OCI-LY7 (cell line): ENCODE measurements around the gene ADAMTS17. TPM values are rescaled to one million over a fixed set of nuclear protein-coding genes. Genes with fewer than 3 reads are reported as not detected.

Source experiments
- BruUV-seq: library from RNA; stranded (reverse); fragments of 400-500 nt; replicated peaks from 2 replicates; lab custom pipeline; 2021; lab: Mats Ljungman, UMichigan
- CTCF ChIA-PET: fragments of 300-600 bp; sonication (Branson Sonifier 250); formaldehyde crosslinking; loops from one replicate; lab custom pipeline; 2022; ENCODE audit warnings: antibody characterized with exemption; ENCODE audit not compliant: unreplicated experiment; lab: Charles Lee
- POLR2A ChIA-PET: fragments of 300-600 bp; sonication (Branson Sonifier 250); formaldehyde crosslinking; loops from one replicate; lab custom pipeline; 2022; ENCODE audit warnings: antibody characterized with exemption; lab: Charles Lee
- DNase-seq: peaks from one replicate; pipeline ENCODE4 v3.0.0-alpha.2; 2015; ENCODE audit warnings: low spot score
- H2AFZ ChIP-seq: fragments of 200-600 bp; sonication (generic), shearing (Covaris generic); 2 replicates; pipeline ENCODE4 v1.6.1; 2014; ENCODE audit warnings: mild to moderate bottlenecking, antibody characterized with exemption, low read length, moderate library complexity
- H3K27ac ChIP-seq: fragments of 200-600 bp; sonication (generic); 2 replicates; pipeline ENCODE4 v1.5.1; 2014; ENCODE audit warnings: mixed run types, low read depth, mild to moderate bottlenecking, moderate library complexity, low read length, inconsistent platforms; ENCODE audit not compliant: poor library complexity, severe bottlenecking
- H3K36me3 ChIP-seq: fragments of 200-600 bp; sonication (generic); 2 replicates; pipeline ENCODE4 v1.6.1; 2014; ENCODE audit warnings: mild to moderate bottlenecking, antibody characterized with exemption, low read length, moderate library complexity, mixed read lengths; ENCODE audit not compliant: insufficient read depth
- H3K4me1 ChIP-seq: fragments of 200-600 bp; sonication (generic); 2 replicates; pipeline ENCODE4 v1.5.1; 2014; ENCODE audit warnings: mild to moderate bottlenecking, low read length; ENCODE audit not compliant: insufficient read depth, poor library complexity, severe bottlenecking
- H3K4me2 ChIP-seq: fragments of 200-600 bp; sonication (generic); 2 replicates; pipeline ENCODE4 v1.6.1; 2014; ENCODE audit warnings: mild to moderate bottlenecking, low read length
- H3K4me3 ChIP-seq: fragments of 200-600 bp; sonication (generic); 2 replicates; pipeline ENCODE4 v1.5.1; 2014; ENCODE audit warnings: mild to moderate bottlenecking, low read depth, low read length; ENCODE audit not compliant: poor library complexity, severe bottlenecking
- H3K79me2 ChIP-seq: fragments of 200-600 bp; sonication (generic); 2 replicates; pipeline ENCODE4 v1.6.1; 2016; ENCODE audit warnings: low read depth, mild to moderate bottlenecking, low read length, moderate library complexity, mixed read lengths; ENCODE audit not compliant: insufficient read depth
- H3K9me2 ChIP-seq: fragments of 200-600 bp; sonication (generic); 2 replicates; pipeline ENCODE4 v1.6.1; 2016; ENCODE audit warnings: mild to moderate bottlenecking, low read length, mixed read lengths; ENCODE audit not compliant: insufficient read depth
- H3K9me3 ChIP-seq: fragments of 200-600 bp; sonication (generic); 2 replicates; pipeline ENCODE4 v1.6.1; 2014; ENCODE audit warnings: mild to moderate bottlenecking, mixed run types, low read length, mixed read lengths
- H4K20me1 ChIP-seq: fragments of 200-600 bp; sonication (generic); 2 replicates; pipeline ENCODE4 v1.6.1; 2014; ENCODE audit warnings: mild to moderate bottlenecking, antibody characterized with exemption, low read length, moderate library complexity, mixed read lengths; ENCODE audit not compliant: insufficient read depth
- CTCF ChIP-seq: fragments of 200-600 bp; sonication (generic); conservative IDR thresholded peaks from 2 replicates; pipeline ENCODE4 v1.5.1; 2014; ENCODE audit warnings: mild to moderate bottlenecking, antibody characterized with exemption, low read length, moderate library complexity, mixed read lengths
- EZH2phosphoT487 ChIP-seq: fragments of 200-600 bp; sonication (generic); IDR thresholded peaks from 2 replicates; pipeline ENCODE4 v1.6.1; 2018; ENCODE audit warnings: low read depth, borderline replicate concordance, mild to moderate bottlenecking, mixed run types, antibody characterized with exemption, low read length, moderate library complexity, mixed read lengths
- intact Hi-C: fragments of 100-400 bp; cut with micrococcal nuclease; formaldehyde crosslinking; loops from one replicate; pipeline ENCODE4 v1.10.0; 2022; ENCODE audit not compliant: unreplicated experiment
- total RNA-seq, 2 experiments: library from RNA; depleted of rRNA in 1 of 2; stranded (reverse); fragments of >200 nt in 1 of 2; shearing (Covaris generic) in 1 of 2; gene quantifications; 2 replicates each; pipeline ENCODE4 v1.2.3, GENCODE V29; 2014 to 2022

Gene ADAMTS17
- total RNA-seq, 2 experiments from 2014 or later, result not detected

GRCh38 chr15:100334015-100334414 lies 7.8 kb downstream of the ADAMTS17 start:
- Histone ChIP-seq H3K79me2 (no peaks in the 10 kb centered on the region), H3K27ac (no peak overlapping the region), H3K36me3 (no peaks in the 10 kb centered on the region), H3K4me3 (no peak overlapping the region), H4K20me1 (no peaks in the 10 kb centered on the region), H3K9me2 (no peaks in the 10 kb centered on the region), H3K9me3 (no peaks in the 10 kb centered on the region), H3K4me1 (peaks cover 20% of the 10 kb centered on the region), H3K4me2 (no peak overlapping the region), H2AFZ (no peak overlapping the region)
- CTCF ChIA-PET, result no interaction called here
- no TSS peak for BruUV-seq
- intact Hi-C loops, result loop anchor here (10.0 kb wide), 1 partner anchor 129 kb away; no protein-coding TSS in a partner anchor
- POLR2A ChIA-PET, result no interaction called here
- no peak for DNase-seq
- no peak for TF ChIP-seq CTCF
- no peak for TF ChIP-seq EZH2phosphoT487

GRCh38 chr15:100333236-100333635 lies 8.5 kb downstream of the ADAMTS17 start:
- POLR2A ChIA-PET, result no interaction called here
- Histone ChIP-seq H3K9me3 (no peaks in the 10 kb centered on the region), H3K9me2 (no peaks in the 10 kb centered on the region), H3K4me1 (peaks cover 23% of the 10 kb centered on the region), H3K4me3 (no peak overlapping the region), H3K79me2 (no peaks in the 10 kb centered on the region), H3K4me2 (no peak overlapping the region), H4K20me1 (no peaks in the 10 kb centered on the region), H3K36me3 (no peaks in the 10 kb centered on the region), H3K27ac (no peak overlapping the region), H2AFZ (no peak overlapping the region)
- intact Hi-C loops, result loop anchor here (10.0 kb wide), 1 partner anchor 128 kb away; no protein-coding TSS in a partner anchor
- DNase-seq, result no peak
- CTCF ChIA-PET, result no interaction called here
- no peak for TF ChIP-seq CTCF
- TF ChIP-seq EZH2phosphoT487, result no peak
- no TSS peak for BruUV-seq

GRCh38 chr15:100332721-100333120 lies 9.1 kb downstream of the ADAMTS17 start:
- H3K36me3 ChIP-seq, result no peaks in the 10 kb centered on the region
- ChIA-PET CTCF (no interaction called here), POLR2A (no interaction called here)
- H3K4me1 ChIP-seq, result peaks cover 26% of the 10 kb centered on the region
- no peak overlapping the region for H3K4me3 ChIP-seq
- no TSS peak for BruUV-seq
- TF ChIP-seq CTCF, result no peak
- TF ChIP-seq EZH2phosphoT487, result no peak
- no peak overlapping the region for H2AFZ ChIP-seq
- no peaks in the 10 kb centered on the region for H3K79me2 ChIP-seq
- no peaks in the 10 kb centered on the region for H3K9me2 ChIP-seq
- no peaks in the 10 kb centered on the region for H4K20me1 ChIP-seq
- no peak overlapping the region for H3K27ac ChIP-seq
- no peak overlapping the region for H3K4me2 ChIP-seq
- DNase-seq, result no peak
- intact Hi-C loops, result loop anchor here (10.0 kb wide), 1 partner anchor 128 kb away; no protein-coding TSS in a partner anchor
- no peaks in the 10 kb centered on the region for H3K9me3 ChIP-seq
